GM21737 (cell line): ENCODE results near the gene TIGD7.
A peak's percentile ranks its signal among the peaks of the same experiment; 100 is the strongest.
"Not testable (repeated sequence)": the region's sequence is repeated elsewhere in the genome, so short reads cannot be mapped to it uniquely, and the experiment has no call there.

Source experiments
- ATAC-seq: cut with Tn5 transposase; IDR thresholded peaks from one replicate; pipeline ENCODE4 v1.9.1; 2021; ENCODE audit warnings: mild to moderate bottlenecking, moderate library complexity; ENCODE audit not compliant: unreplicated experiment

The TIGD7 gene

DNA sequence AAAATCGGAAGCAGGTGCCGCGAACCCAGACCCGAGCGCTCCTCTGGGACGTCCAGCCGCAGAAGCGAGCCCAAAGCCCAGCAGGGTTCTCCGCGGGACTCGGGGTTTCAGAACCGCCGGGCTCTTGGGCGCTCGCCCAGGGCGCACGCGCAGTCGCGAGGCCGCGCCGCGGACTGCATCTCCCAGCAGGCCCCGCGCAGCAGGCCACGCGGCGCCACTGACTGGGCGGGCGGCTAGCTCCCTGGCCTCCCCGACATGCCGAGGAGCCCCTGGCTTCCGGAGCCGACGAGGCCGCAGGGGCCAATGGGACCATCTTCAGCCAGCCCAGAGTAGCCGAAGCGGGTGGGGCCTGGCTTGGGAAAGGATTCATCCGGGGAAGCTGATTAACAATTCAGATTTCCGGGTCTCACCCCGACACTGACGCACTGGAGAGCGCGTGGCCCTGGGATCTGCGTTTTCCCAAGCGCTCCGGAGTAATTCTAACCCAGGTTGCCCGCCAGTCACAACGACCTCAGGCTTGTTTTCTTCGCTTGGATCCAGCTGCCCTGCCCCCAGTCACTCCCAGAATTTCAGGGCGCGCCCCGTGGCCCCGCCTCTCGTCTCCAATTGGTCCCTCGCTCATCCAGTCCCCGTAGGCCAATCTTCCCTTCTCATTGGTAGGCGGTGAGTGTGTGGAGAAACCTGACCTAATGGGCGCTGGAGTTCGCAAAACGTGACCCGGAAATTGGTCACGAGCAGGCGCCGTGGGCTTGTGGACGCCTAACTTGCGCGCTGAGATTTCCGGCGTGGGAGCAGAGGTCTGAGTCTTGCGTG is 22.3 kb downstream of the TIGD7 start, which contains the start of gene ZNF263:
ZNF263 (plus strand) TSS at position 762 of the 813 bp plus-strand sequence. CDS start 328 bp downstream, outside the sequence.
- ATAC-seq: peak; percentile 81

GRCh38 chr16:3282103-3282729 is 23.0 kb downstream of the TIGD7 start:
- peak; percentile 19 for ATAC-seq

GRCh38 chr16:3281222-3281820 is 23.9 kb downstream of the TIGD7 start:
- ATAC-seq: no peak

DNA sequence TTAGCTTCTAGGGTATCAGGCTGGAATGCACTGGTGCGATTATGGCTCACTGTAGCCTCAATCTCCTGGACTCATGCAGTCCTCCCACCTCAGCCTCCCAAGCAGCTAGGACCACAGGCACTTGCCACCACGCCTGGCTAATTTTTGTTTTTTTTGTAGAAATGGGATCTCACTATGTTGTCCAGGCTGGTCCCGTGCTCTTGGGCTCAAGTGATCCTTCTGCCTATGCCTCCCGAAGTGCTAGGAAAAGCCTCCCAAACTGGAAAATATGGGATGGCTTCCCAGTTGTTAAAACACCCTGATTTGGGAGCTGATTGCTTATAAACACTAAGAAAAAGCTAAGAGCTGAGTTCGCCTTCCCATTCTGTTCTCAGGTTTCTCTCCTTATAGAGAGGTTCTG is 28.6 kb downstream of the TIGD7 start:
- no peak for ATAC-seq

DNA sequence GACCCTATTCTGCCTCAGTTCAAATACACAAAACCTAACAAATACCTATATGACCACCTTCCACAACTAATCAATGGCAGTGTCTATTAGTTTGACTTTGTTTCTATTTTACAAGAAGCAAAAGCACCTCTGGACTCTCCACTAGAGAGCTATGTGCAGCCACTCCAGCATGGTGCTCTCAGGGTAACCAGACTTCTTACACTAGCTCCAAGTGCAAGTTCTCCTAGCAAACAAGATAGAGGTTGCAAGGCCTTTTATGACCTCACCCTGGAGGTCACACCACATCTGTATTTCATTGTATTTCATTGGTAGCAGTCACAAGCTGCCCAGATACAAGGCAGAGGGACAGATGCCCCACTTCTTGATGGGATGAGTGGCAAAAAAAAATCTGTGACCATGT is 30.3 kb downstream of the TIGD7 start:
- no peak for ATAC-seq

- ATAC-seq: no peak
Measured at GRCh38 chr16:3274490-3274889, 30.7 kb downstream of the TIGD7 start.

- ATAC-seq: not testable (repeated sequence)
Measured at GRCh38 chr16:3271281-3271680, 33.9 kb downstream of the TIGD7 start.

- ATAC-seq: not testable (repeated sequence)
Measured at GRCh38 chr16:3270718-3271117, 34.5 kb downstream of the TIGD7 start.

DNA sequence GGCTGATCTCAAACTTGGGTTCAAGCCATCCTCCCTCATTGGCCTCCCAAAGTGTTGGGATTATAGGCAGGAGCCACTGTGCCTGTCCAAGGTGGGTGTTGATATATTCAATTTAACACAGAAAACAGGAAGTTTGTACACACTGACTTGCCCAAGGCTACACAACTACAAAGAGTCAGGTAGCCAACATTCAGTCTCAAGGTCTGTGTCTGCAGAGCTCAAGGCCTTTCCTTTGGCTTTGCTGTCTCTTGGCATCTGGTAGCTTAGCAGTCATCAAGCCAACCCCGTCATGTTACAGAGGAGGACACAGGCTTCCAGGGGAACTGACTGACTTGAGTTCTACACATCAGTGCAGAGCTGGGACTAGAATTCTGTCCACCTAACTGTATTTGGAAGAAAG is 36.9 kb downstream of the TIGD7 start:
- ATAC-seq: no peak

- ATAC-seq: no peak
Measured at GRCh38 chr16:3266873-3267537, 38.2 kb downstream of the TIGD7 start.

DNA sequence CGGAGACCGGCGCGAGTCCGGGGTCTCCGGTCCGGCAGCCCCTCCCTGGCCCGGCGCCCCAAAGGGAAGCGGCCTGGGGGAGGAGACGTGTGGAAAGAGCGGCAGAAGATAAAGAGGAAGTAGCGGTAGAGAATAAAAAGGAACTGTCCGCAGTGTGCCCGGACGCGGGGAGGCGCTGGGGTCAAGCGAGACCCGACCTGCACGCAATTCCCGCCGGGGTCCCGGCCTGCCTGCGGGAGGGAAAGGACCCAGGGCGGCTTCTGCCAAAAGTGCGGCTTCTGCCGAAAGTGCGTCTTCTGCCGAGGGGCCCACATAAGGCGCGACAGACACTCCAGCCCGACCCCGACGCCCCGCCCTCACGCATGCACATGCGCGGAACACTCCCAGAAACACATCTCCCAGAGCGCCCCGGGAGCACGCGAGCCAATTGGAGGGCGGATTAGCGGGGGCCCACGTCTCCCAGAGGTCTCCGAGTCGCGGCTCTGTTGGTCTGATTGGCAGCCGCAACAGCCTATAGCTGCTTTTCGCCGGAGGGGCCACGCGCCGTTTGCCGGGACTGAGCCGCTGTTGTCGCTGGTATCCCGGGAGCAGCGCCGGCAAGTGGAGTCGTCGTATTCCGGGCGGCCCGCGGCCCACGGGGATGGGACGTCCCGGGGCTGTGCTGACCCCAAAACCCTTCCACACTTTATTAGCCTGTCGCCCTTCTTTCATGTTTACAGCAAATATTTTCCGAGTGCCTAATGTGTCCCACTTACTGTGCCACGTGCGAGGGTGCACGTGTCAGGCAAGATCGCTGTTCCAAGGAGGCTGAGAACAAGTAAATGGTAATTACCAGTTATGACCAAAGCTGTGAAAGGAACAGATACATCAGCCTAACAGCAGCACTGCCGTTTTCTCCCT is 40.8 kb downstream of the TIGD7 start:
- peak; percentile 76 for ATAC-seq

GRCh38 chr16:3262517-3262916 is 42.7 kb downstream of the TIGD7 start:
- no peak for ATAC-seq

GRCh38 chr16:3259836-3260235 is 45.4 kb downstream of the TIGD7 start:
- ATAC-seq: no peak

- no peak for ATAC-seq
Measured at GRCh38 chr16:3256866-3257465, 48.3 kb downstream of the TIGD7 start.

DNA sequence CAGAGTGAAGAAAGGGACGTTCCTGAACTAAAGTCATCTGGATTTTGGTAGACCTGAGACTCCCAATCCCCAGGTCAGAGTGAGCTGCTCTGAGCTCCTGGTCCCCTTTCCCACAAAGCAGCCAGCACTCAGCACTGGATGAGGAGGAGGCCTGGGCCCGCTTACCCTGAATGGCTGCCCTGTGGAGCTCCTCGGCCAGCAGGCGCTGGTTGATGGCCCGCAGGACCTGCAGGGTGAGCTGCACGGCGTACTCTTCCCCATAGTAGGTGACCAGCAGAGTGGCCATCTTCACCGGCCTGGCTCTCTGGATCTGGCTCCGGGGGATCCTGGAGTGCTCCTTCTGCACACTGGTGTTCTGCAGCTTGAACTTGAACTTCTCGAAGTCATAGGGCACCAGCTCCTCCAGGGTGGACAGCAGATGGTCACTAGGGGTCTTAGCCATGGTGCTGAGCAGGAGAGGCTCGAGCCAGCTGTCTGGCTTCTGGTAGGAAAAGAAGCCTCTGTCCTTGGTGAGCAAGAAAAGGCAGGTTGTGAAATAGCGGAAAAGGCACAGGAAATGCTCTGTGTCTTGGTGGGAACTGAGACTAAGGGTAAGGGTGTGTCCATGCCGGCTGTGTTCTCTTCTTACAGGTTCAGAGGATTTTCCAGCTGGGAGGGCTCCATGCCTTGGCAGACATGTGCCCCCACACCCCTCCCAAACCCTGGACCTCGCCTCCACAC is 48.9 kb downstream of the TIGD7 start, which contains the start of gene MEFV:
MEFV (minus strand) TSS at position 488 of the 720 bp plus-strand sequence; CDS start at position 442, 46 bp downstream.
- ATAC-seq: no peak

DNA sequence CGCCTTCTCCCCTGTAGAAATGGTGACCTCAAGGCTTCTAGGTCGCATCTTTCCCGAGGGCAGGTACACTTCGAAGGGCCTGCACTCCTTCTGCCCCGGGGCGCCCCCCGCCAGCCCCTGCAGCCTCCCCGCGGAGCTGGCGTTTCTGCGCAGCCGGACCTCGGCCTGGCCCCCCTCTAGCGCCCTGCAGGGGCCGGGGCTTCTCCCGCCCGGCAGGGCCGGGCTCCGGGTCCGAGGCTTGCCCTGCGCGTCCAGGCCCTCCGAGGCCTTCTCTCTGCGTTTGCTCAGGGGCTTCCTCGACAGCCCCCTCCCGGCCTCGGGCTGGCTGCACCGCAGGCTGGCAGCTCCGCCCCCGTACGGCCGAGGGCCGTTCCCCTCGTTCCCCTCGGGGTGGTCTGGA is 50.9 kb downstream of the TIGD7 start:
- ATAC-seq: no peak

DNA sequence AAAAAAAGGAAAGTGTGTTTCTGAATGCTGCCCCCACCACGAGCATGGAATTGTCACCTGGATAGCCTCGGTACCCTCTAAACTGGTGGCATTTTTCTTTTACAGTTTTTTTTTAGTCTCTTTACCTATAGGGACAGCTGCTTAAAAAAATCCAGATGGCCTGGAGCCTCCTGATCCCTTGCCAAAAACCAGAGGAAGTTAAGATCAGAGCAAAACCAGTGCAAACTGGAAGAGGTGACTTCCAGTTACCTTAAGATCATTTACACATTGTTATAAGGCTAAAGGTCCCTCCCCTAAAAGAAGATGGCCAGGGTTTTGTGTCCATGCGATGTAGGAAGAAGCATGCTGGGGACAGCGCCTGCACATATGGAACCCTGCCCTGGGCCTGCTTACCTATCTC is 52.3 kb downstream of the TIGD7 start:
- ATAC-seq: no peak

DNA sequence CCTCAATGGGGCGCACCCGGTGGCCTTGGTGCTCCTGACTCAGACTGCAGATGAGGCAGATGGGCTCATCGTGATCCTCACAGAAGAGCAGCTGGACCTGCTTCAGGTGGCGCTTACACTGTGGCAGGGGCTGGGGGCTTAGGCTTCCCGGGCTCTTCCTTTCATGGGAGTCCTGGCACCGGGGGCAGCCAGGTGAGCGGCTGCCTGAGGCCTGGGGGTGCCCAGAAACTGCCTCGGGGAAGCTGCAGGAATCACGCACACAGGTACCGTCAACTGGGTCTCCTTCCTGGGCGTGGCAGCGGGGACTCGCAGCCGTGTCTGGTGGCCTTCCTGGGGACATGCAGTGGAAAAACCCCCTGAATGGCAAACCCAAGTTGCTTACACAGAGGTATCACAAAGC is 55.8 kb downstream of the TIGD7 start:
- ATAC-seq: no peak

DNA sequence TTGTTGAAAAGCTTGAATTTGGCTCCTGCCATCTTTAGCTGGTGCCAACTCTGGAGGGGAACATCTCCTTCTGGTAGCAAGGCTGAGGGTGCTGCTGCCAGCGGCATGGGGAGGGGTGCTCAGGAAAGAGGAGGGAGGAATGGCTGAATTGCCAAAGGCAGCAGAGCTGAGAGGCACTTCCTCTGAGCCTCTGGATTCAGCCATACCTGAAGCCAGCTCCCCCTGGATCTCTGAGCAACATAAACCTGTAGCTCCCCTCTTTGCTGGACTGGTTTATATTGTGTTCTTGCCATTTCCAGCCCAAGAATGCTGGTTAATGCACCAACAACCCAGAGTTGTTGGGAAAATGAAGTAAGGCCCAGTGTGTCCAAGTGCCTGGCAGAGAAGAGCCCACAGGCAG is 56.2 kb downstream of the TIGD7 start:
- ATAC-seq: no peak
